GM19397 (cell line): ENCODE data around the gene PTCD2.
"Not testable (repeated sequence)": the region's sequence is repeated elsewhere in the genome, so short reads cannot be mapped to it uniquely, and the experiment has no call there.

Experiments
- ATAC-seq: cut with Tn5 transposase; IDR thresholded peaks from one replicate; pipeline ENCODE4 v1.9.1; 2021; ENCODE audit warnings: mild to moderate bottlenecking, moderate library complexity; ENCODE audit not compliant: unreplicated experiment

The PTCD2 gene

GRCh38 chr5:72377910-72378638 is 57.9 kb downstream of the PTCD2 start:
- no peak for ATAC-seq

- no peak for ATAC-seq
Measured at GRCh38 chr5:72378639-72379289, 58.6 kb downstream of the PTCD2 start.

- no peak for ATAC-seq
Measured at GRCh38 chr5:72379936-72380335, 59.8 kb downstream of the PTCD2 start.

- no peak for ATAC-seq
Measured at GRCh38 chr5:72380492-72381274, 60.5 kb downstream of the PTCD2 start.

- ATAC-seq, result no peak
Measured at GRCh38 chr5:72383280-72383679, 63.1 kb downstream of the PTCD2 start.

GRCh38 chr5:72383726-72384125 is 63.6 kb downstream of the PTCD2 start:
- ATAC-seq, result no peak

- ATAC-seq, result no peak
Measured at GRCh38 chr5:72386639-72387038, 66.5 kb downstream of the PTCD2 start.

GRCh38 chr5:72387985-72388384 is 67.8 kb downstream of the PTCD2 start:
- ATAC-seq, result no peak

GRCh38 chr5:72388646-72389045 is 68.5 kb downstream of the PTCD2 start:
- no peak for ATAC-seq

GRCh38 chr5:72390836-72391235 is 70.7 kb downstream of the PTCD2 start:
- ATAC-seq, result no peak

- no peak for ATAC-seq
Measured at GRCh38 chr5:72392326-72392733, 72.2 kb downstream of the PTCD2 start.

GRCh38 chr5:72393052-72393451 is 72.9 kb downstream of the PTCD2 start:
- ATAC-seq, result no peak

- no peak for ATAC-seq
Measured at GRCh38 chr5:72394688-72395087, 74.5 kb downstream of the PTCD2 start.

- ATAC-seq, result no peak
Measured at GRCh38 chr5:72397836-72398235, 77.7 kb downstream of the PTCD2 start.

GRCh38 chr5:72400950-72401349 is 80.8 kb downstream of the PTCD2 start:
- ATAC-seq, result no peak

- ATAC-seq, result no peak
Measured at GRCh38 chr5:72402381-72402890, 82.3 kb downstream of the PTCD2 start.

- ATAC-seq, result no peak
Measured at GRCh38 chr5:72402959-72403628, 82.9 kb downstream of the PTCD2 start.

- not testable (repeated sequence) for ATAC-seq
Measured at GRCh38 chr5:72404771-72405170, 84.6 kb downstream of the PTCD2 start.

- ATAC-seq, result no peak
Measured at GRCh38 chr5:72407078-72407477, 86.9 kb downstream of the PTCD2 start.

- no peak for ATAC-seq
Measured at GRCh38 chr5:72407541-72407940, 87.4 kb downstream of the PTCD2 start.

GRCh38 chr5:72408127-72408526 is 88.0 kb downstream of the PTCD2 start:
- no peak for ATAC-seq
